Measurements from ENCODE around the gene ME1. TPM values are rescaled to one million over a fixed set of nuclear protein-coding genes. Genes with fewer than 3 reads are reported as not detected.

ME1 gene
- total RNA-seq, 2 donors from 2014 or later, result 7.5 to 15.4 TPM

- Histone ChIP-seq H3K4me1 (ENCODE audit: control insufficient read depth, insufficient read depth, low read length) (no peaks in the 10 kb centered on the region), H3K9me3 (ENCODE audit: control insufficient read depth, low read length) (no peaks in the 10 kb centered on the region), H3K36me3 (ENCODE audit: control insufficient read depth, insufficient read depth, low read length) (no peaks in the 10 kb centered on the region), H3K27me3 (ENCODE audit: control insufficient read depth, insufficient read depth, low read length, poor library complexity, severe bottlenecking) (no peaks in the 10 kb centered on the region), H3K27ac (ENCODE audit: low read depth, low read length) (no peak overlapping the region), H3K9ac (ENCODE audit: extremely low read depth, low read length, poor library complexity, severe bottlenecking) (no peak overlapping the region), H3K4me3 (ENCODE audit: low read length) (no peak overlapping the region)
- TF ChIP-seq CTCF (conservative IDR thresholded peaks at IDR 0.05), result no peak
- Mint-ChIP-seq H3K4me3 (no peak overlapping the region), H3K36me3 (ENCODE audit: low read depth) (peaks cover 12% of the 10 kb centered on the region), H3K9me3 (no peaks in the 10 kb centered on the region), H3K27ac (no peak overlapping the region), H3K4me1 (no peaks in the 10 kb centered on the region), H3K27me3 (ENCODE audit: insufficient read depth) (no peaks in the 10 kb centered on the region)
- WGBS, 2 experiments (ENCODE audit: insufficient coverage in 1 of 2, insufficient read length in 1 of 2), result 93 to 94% methylated on average over 3 of the region's 3 CpGs
- DNase-seq, result no peak
Observed at GRCh38 chr6:83411731-83412130, 19.1 kb downstream of the ME1 start.

- DNase-seq, result no peak
- no peak overlapping the region for H3K4me3 Mint-ChIP-seq
- peaks cover 2% of the 10 kb centered on the region for H3K4me1 Mint-ChIP-seq
- Histone ChIP-seq H3K27me3 (ENCODE audit: control insufficient read depth, insufficient read depth, low read length, poor library complexity, severe bottlenecking) (no peaks in the 10 kb centered on the region), H3K36me3 (ENCODE audit: control insufficient read depth, insufficient read depth, low read length) (no peaks in the 10 kb centered on the region), H3K4me3 (ENCODE audit: low read length) (no peak overlapping the region), H3K9ac (ENCODE audit: extremely low read depth, low read length, poor library complexity, severe bottlenecking) (no peak overlapping the region), H3K9me3 (ENCODE audit: control insufficient read depth, low read length) (no peaks in the 10 kb centered on the region), H3K27ac (ENCODE audit: low read depth, low read length) (no peak overlapping the region), H3K4me1 (ENCODE audit: control insufficient read depth, insufficient read depth, low read length) (no peaks in the 10 kb centered on the region)
- WGBS, 2 experiments (ENCODE audit: insufficient coverage in 1 of 2, insufficient read length in 1 of 2), result 100% methylated on average over 1 of the region's 1 CpG
- TF ChIP-seq CTCF (conservative IDR thresholded peaks at IDR 0.05), result no peak
- no peak overlapping the region for H3K27ac Mint-ChIP-seq
- H3K36me3 Mint-ChIP-seq (ENCODE audit: low read depth), result peaks cover 27% of the 10 kb centered on the region
- H3K27me3 Mint-ChIP-seq (ENCODE audit: insufficient read depth), result no peaks in the 10 kb centered on the region
- H3K9me3 Mint-ChIP-seq, result peaks cover 13% of the 10 kb centered on the region
Observed at GRCh38 chr6:83403191-83403590, 27.7 kb downstream of the ME1 start.

GRCh38 chr6:83389606-83390005 lies 41.2 kb downstream of the ME1 start:
- no peak for DNase-seq
- peaks cover 14% of the 10 kb centered on the region for H3K36me3 Mint-ChIP-seq (ENCODE audit: low read depth)
- Histone ChIP-seq H3K9ac (ENCODE audit: extremely low read depth, low read length, poor library complexity, severe bottlenecking) (no peak overlapping the region), H3K27ac (ENCODE audit: low read depth, low read length) (no peak overlapping the region), H3K9me3 (ENCODE audit: control insufficient read depth, low read length) (no peaks in the 10 kb centered on the region), H3K27me3 (ENCODE audit: control insufficient read depth, insufficient read depth, low read length, poor library complexity, severe bottlenecking) (no peaks in the 10 kb centered on the region), H3K4me1 (ENCODE audit: control insufficient read depth, insufficient read depth, low read length) (no peaks in the 10 kb centered on the region), H3K36me3 (ENCODE audit: control insufficient read depth, insufficient read depth, low read length) (no peaks in the 10 kb centered on the region), H3K4me3 (ENCODE audit: low read length) (no peak overlapping the region)
- no peak for TF ChIP-seq CTCF (conservative IDR thresholded peaks at IDR 0.05)
- WGBS, 2 experiments (ENCODE audit: insufficient coverage in 1 of 2, insufficient read length in 1 of 2), result 93% methylated on average over 2 of the region's 2 CpGs; no CpG with 5 or more reads in 1 of the 2 experiments
- H3K9me3 Mint-ChIP-seq, result no peaks in the 10 kb centered on the region
- no peaks in the 10 kb centered on the region for H3K27me3 Mint-ChIP-seq (ENCODE audit: insufficient read depth)
- H3K4me1 Mint-ChIP-seq, result no peaks in the 10 kb centered on the region
- H3K4me3 Mint-ChIP-seq, result no peak overlapping the region
- H3K27ac Mint-ChIP-seq, result no peak overlapping the region
